K562 (cell line): ENCODE data around the gene ANKRD23. TPM values are rescaled to one million over a fixed set of nuclear protein-coding genes. Genes with fewer than 3 reads are reported as not detected.

Experiments used
- ATAC-seq: fragments of 200-7000 bp; cut with Tn5 transposase; 3 replicates; pipeline ENCODE4 v1.9.1; 2020; ENCODE audit warnings: moderate library complexity
- BruUV-seq: library from RNA; stranded (reverse); fragments of 400-500 nt; replicated peaks from 2 replicates; lab custom pipeline; 2021; lab: Mats Ljungman, UMichigan
- CTCF ChIA-PET: fragments of 300-600 bp; formaldehyde crosslinking; extraction: SDS; loops from one replicate; lab custom pipeline; 2021; ENCODE audit warnings: low intra/inter-chr PET ratio; lab: Yijun Ruan, JAX
- POLR2A ChIA-PET: fragments of 300-600, 350-650 bp; sonication (Branson Sonifier 250); formaldehyde crosslinking; extraction: SDS; loops from one replicate; lab custom pipeline; 2021; ENCODE audit warnings: antibody characterized with exemption, inconsistent platforms; lab: Yijun Ruan, JAX
- DNase-seq, 4 experiments: peaks; one replicate each; pipeline versions ENCODE4 v3.0.0 to v3.0.0-alpha.2; 2011 to 2018; ENCODE audit warnings: low spot score in 3 of 4, mixed read lengths in 3 of 4; ENCODE audit errors: extremely low read depth in 1 of 4
- FAIRE-seq: peaks from 2 replicates; lab custom pipeline; 2011; peaks lifted over from hg19 to GRCh38; lab: Jason Lieb, UNC
- H2AFZ ChIP-seq: 2 replicates; pipeline ENCODE4 v1.6.0; 2011; ENCODE audit warnings: low read depth, low read length, control low read depth, inconsistent platforms
- H3K27ac ChIP-seq: fragments of 200-600 bp; 3 replicates; pipeline ENCODE4 v1.8.0; 2011; ENCODE audit warnings: low read depth, mild to moderate bottlenecking, control low read depth, inconsistent platforms, low read length, moderate library complexity, mixed read lengths; ENCODE audit errors: extremely low read depth
- H3K27me3 ChIP-seq, 2 experiments: fragments of 300-600 bp in 1 of 2; 2 replicates in 1 of 2; 3 replicates in 1 of 2; pipeline versions ENCODE4 v1.6.0 to v1.8.0; 2011; ENCODE audit warnings: inconsistent platforms in 2 of 2, low read length in 2 of 2, mild to moderate bottlenecking in 1 of 2, mixed read lengths in 1 of 2, moderate library complexity in 1 of 2; ENCODE audit not compliant: control insufficient read depth in 2 of 2, insufficient read depth in 2 of 2
- H3K36me3 ChIP-seq: fragments of 300-600 bp; 3 replicates; pipeline ENCODE4 v1.8.0; 2011; ENCODE audit warnings: mild to moderate bottlenecking, low read length, inconsistent platforms; ENCODE audit not compliant: control insufficient read depth, insufficient read depth
- H3K4me1 ChIP-seq, 2 experiments: fragments of 200-600 bp in 1 of 2; replicated peaks in 1 of 2; 2 replicates in 1 of 2; 3 replicates in 1 of 2; pipeline versions ENCODE4 v1.5.1 to v1.8.0; 2011; ENCODE audit warnings: inconsistent platforms in 2 of 2, low read length in 2 of 2, mild to moderate bottlenecking in 1 of 2, mixed read lengths in 1 of 2, moderate library complexity in 1 of 2; ENCODE audit not compliant: control insufficient read depth in 2 of 2, insufficient read depth in 2 of 2
- H3K4me2 ChIP-seq: 2 replicates; pipeline ENCODE4 v1.6.1; 2011; ENCODE audit warnings: low read length, control low read depth, inconsistent platforms, mixed read lengths; ENCODE audit not compliant: insufficient read depth
- H3K4me3 ChIP-seq: fragments of 200-600 bp; sonication (generic), shearing (Covaris generic); 2 replicates; pipeline ENCODE4 v1.5.1; 2016; ENCODE audit warnings: control low read depth, inconsistent platforms
- H3K79me2 ChIP-seq: fragments of 200-600 bp; 3 replicates; pipeline ENCODE4 v1.8.0; 2011; ENCODE audit warnings: low read length, inconsistent platforms; ENCODE audit not compliant: control insufficient read depth, insufficient read depth
- H3K9ac ChIP-seq, 2 experiments: 2 replicates each; pipeline versions ENCODE4 v1.6.0 to v1.6.1; 2011; ENCODE audit warnings: low read depth in 2 of 2, low read length in 2 of 2, control low read depth in 1 of 2, inconsistent platforms in 1 of 2, mild to moderate bottlenecking in 1 of 2, mixed read lengths in 1 of 2; ENCODE audit not compliant: insufficient read depth in 1 of 2
- H3K9me1 ChIP-seq: one replicate; pipeline ENCODE4 v1.6.0; 2011; ENCODE audit warnings: inconsistent platforms, mild to moderate bottlenecking, low read length, moderate library complexity; ENCODE audit not compliant: control insufficient read depth, insufficient read depth
- H3K9me3 ChIP-seq: replicated peaks from 2 replicates; pipeline ENCODE4 v1.5.1; 2011; ENCODE audit warnings: low read depth, low read length, inconsistent platforms; ENCODE audit not compliant: control insufficient read depth, insufficient read depth
- H4K20me1 ChIP-seq: replicated peaks from 2 replicates; pipeline ENCODE4 v1.6.1; 2011; ENCODE audit warnings: low read length, inconsistent platforms, mixed read lengths; ENCODE audit not compliant: control insufficient read depth, insufficient read depth
- CHD1 ChIP-seq: fragments of 200-600 bp; sonication (generic); IDR thresholded peaks from one replicate; pipeline ENCODE4 v1.6.1; 2012; ENCODE audit warnings: mild to moderate bottlenecking, moderate library complexity, low read length, inconsistent platforms
- CREB3L1 ChIP-seq: fragments of 450-650 bp; IDR thresholded peaks from 2 replicates; pipeline ENCODE4 v1.6.1; 2014; ENCODE audit warnings: low read depth, mild to moderate bottlenecking, moderate library complexity, borderline replicate concordance
- CUX1 ChIP-seq: fragments of 200-800 bp; sonication (Bioruptor generic); IDR thresholded peaks from 2 replicates; pipeline ENCODE4 v1.6.1; 2016; ENCODE audit warnings: missing genetic modification characterization, missing compliant biosample characterization
- GATAD2A ChIP-seq: fragments of 450-650 bp; IDR thresholded peaks from 2 replicates; pipeline ENCODE4 v1.6.1; 2017
- HES1 ChIP-seq: fragments of 450-650 bp; IDR thresholded peaks from 2 replicates; pipeline ENCODE4 v1.6.1; 2016; ENCODE audit warnings: low read depth, mild to moderate bottlenecking, moderate library complexity
- KDM5B ChIP-seq: fragments of 200-600 bp; sonication (generic); IDR thresholded peaks from 2 replicates; pipeline ENCODE4 v1.6.1; 2012; ENCODE audit warnings: low read depth, mild to moderate bottlenecking, moderate library complexity, low read length, control low read depth, inconsistent platforms; ENCODE audit not compliant: insufficient replicate concordance
- NEUROD1 ChIP-seq: fragments of 150-350 bp; IDR thresholded peaks from 2 replicates; pipeline ENCODE4 v1.6.1; 2014; ENCODE audit warnings: borderline replicate concordance, low read length, low read depth; ENCODE audit not compliant: partially characterized antibody
- RFX7 ChIP-seq: fragments of 250-450 bp; sonication (Bioruptor Pico); IDR thresholded peaks from 2 replicates; pipeline ENCODE4 v1.5.1; 2021; ENCODE audit warnings: mild to moderate bottlenecking
- SMARCA5 ChIP-seq: fragments of 450-650 bp; IDR thresholded peaks from 2 replicates; pipeline ENCODE4 v1.6.1; 2016
- STAG1 ChIP-seq: sonication (generic); formaldehyde crosslinking; IDR thresholded peaks from 2 replicates; pipeline ENCODE4 v1.5.0; 2020; ENCODE audit warnings: missing genetic modification reagents, borderline replicate concordance
- TCF3 ChIP-seq: sonication (generic); formaldehyde crosslinking; IDR thresholded peaks from 2 replicates; pipeline ENCODE4 v1.4.0; 2020; ENCODE audit warnings: mild to moderate bottlenecking, missing genetic modification reagents
- ZNF561 ChIP-seq: fragments of 450-650 bp; formaldehyde crosslinking; conservative IDR thresholded peaks from 2 replicates; pipeline ENCODE4 v1.4.0; 2020; ENCODE audit warnings: mild to moderate bottlenecking, moderate library complexity
- ZSCAN32 ChIP-seq: fragments of 450-650 bp; formaldehyde crosslinking; IDR thresholded peaks from 2 replicates; pipeline ENCODE4 v1.4.0; 2020; ENCODE audit warnings: mild to moderate bottlenecking, moderate library complexity
- WGBS: fragments of 100-300 bp; shearing (Covaris generic); methylation state at CpG from one replicate; pipeline ENCODE4 v1.1.6; 2016; ENCODE audit warnings: low coverage, mixed read lengths; ENCODE audit not compliant: insufficient coverage; ENCODE audit errors: missing lambda C conversion rate; 5-methylcytosine and 5-hydroxymethylcytosine counted together
- in situ Hi-C: fragments of 300-500 bp; cut with MboI; formaldehyde crosslinking; loops from 4 replicates; pipeline ENCODE4 v1.15.0; 2018; ENCODE audit warnings: inconsistent platforms, mixed read lengths
- intact Hi-C: fragments of 100-400 bp; cut with micrococcal nuclease; formaldehyde crosslinking; loops from 2 replicates; pipeline ENCODE4 v1.14.2; 2022
- polyA plus RNA-seq, 8 experiments: library from polyadenylated mRNA; depleted of rRNA in 4 of 8; stranded (reverse) in 5 of 8; unstranded in 3 of 8; fragments of >200 nt; fragmentation: Nextera tagmentation in 2 of 8; fragmentation: Illumina TruSeq in 1 of 8; extraction: Ambion mirVana in 2 of 8; extraction: Trizol in 1 of 8; gene quantifications; 2 replicates each; pipeline versions ENCODE4 v1.2.1 to v1.2.3, GENCODE V29; 2011 to 2014; ENCODE audit warnings: inconsistent platforms in 1 of 8, missing spikeins in 1 of 8
- total RNA-seq, 7 experiments: library from RNA; depleted of rRNA in 6 of 7; stranded (reverse); fragments of >200 nt in 6 of 7; fragmentation: Illumina TruSeq in 2 of 7; extraction: Trizol in 2 of 7; gene quantifications; 2 replicates each; pipeline versions ENCODE4 v1.2.1 to v1.2.3, GENCODE V29; 2011 to 2021; ENCODE audit warnings: low replicate concordance in 1 of 7

The ANKRD23 gene
- total and polyA plus RNA-seq, 9 of the 15 experiments (the other 6 are each of a cell fraction or from before 2014, with no cell fraction given): 0.32 to 4.8 (median 2.8) TPM

GRCh38 chr2:96859681-96860064 is 15.9 kb upstream of the ANKRD23 start (continued):
- TF ChIP-seq STAG1 (CRISPR knock-in tag) (no peak), KDM5B (no peak), CREB3L1 (no peak), SMARCA5 (no peak), ZSCAN32 (CRISPR knock-in tag) (no peak), TCF3 (no peak), ZNF561 (CRISPR knock-in tag) (no peak)

- peaks cover 40% of the 10 kb centered on the region for H3K79me2 ChIP-seq
- H4K20me1 ChIP-seq: 0 out of 2 replicates have a peak, but pooled peaks cover 1% of the 10 kb centered on the region
- H3K9me3 ChIP-seq: no peaks in the 10 kb centered on the region
- peaks cover 24 to 56% of the 10 kb centered on the region in 2 experiments for H3K4me1 ChIP-seq
- POLR2A ChIA-PET: interaction anchor here (0.6 to 6.8 kb wide), 12 partner anchors 9 to 104 kb away, joined by 3 to 67 read pairs (median 4); partner anchors contain the start of gene SEMA4C
- intact Hi-C loops (loop anchor here (2.0 to 5.0 kb wide), 2 partner anchors 14 to 253 kb away; partner anchors contain the start of gene ANKRD36), in situ Hi-C loops (loop anchor here (5.0 to 25.0 kb wide), 2 partner anchors 93 to 253 kb away; partner anchors contain the start of gene ANKRD36)
- peak overlapping the region; percentile 62 for H3K4me2 ChIP-seq
- WGBS: 42% methylated on average over 11 of the region's 11 CpGs
- H3K9ac ChIP-seq: peak overlapping the region; percentile 50 to 92
- H3K27me3 ChIP-seq: no peaks in the 10 kb centered on the region
- H3K27ac ChIP-seq: peak overlapping the region; percentile 58; the same call in 2 of the 3 replicates
- FAIRE-seq: peak; percentile 44
- H3K36me3 ChIP-seq: peaks cover 48% of the 10 kb centered on the region
- no peak overlapping the region for H3K4me3 ChIP-seq
- CTCF ChIA-PET: interaction anchor here (2.2 to 3.8 kb wide), 3 partner anchors 92 to 253 kb away, joined by 16 to 41 read pairs (median 37); no protein-coding TSS in a partner anchor
- H3K9me1 ChIP-seq: peaks cover 3% of the 10 kb centered on the region
- no peak; the same call in 2 of the 3 replicates for ATAC-seq
- H2AFZ ChIP-seq: peak overlapping the region; percentile 81; the same call in 1 of the 2 replicates
- no TSS peak for BruUV-seq
- DNase-seq: peak in 2 of 4 experiments; percentile 32 to 39
- TF ChIP-seq GATAD2A (0 out of 2 replicates have a peak, but pooled peaks have one; percentile 31), CUX1 (CRISPR knock-in tag) (no peak), RFX7 (CRISPR knock-in tag) (no peak), HES1 (no peak), ZSCAN32 (CRISPR knock-in tag) (peak; percentile 44; the same call in 1 of the 2 replicates), CHD1 (no peak), NEUROD1 (no peak)
Observed at GRCh38 chr2:96859099-96859649, 15.4 kb upstream of the ANKRD23 start.
